B cell (primary cell): ENCODE results near the gene KLF4. TPM values are rescaled to one million over a fixed set of nuclear protein-coding genes. Genes with fewer than 3 reads are reported as not detected.

ENCODE experiments used
- ATAC-seq: fragments of 200-7000 bp; cut with Tn5 transposase; one replicate; pipeline ENCODE4 v1.10.0; 2021; ENCODE audit warnings: low read depth, mild to moderate bottlenecking, moderate number of reproducible peaks, moderate library complexity
- CTCF ChIA-PET: fragments of 350-600 bp; sonication (Branson Sonifier 250); formaldehyde crosslinking; loops from one replicate; lab custom pipeline; 2021; ENCODE audit warnings: antibody characterized with exemption, inconsistent platforms; lab: Charles Lee
- POLR2A ChIA-PET: fragments of 350-600 bp; sonication (Branson Sonifier 250); formaldehyde crosslinking; loops from one replicate; lab custom pipeline; 2021; ENCODE audit warnings: antibody characterized with exemption; lab: Charles Lee
- DNase-seq: peaks from one replicate; pipeline ENCODE4 v3.0.0; 2013
- H2AFZ ChIP-seq: 2 replicates; pipeline ENCODE4 v1.6.1; 2012; ENCODE audit warnings: mild to moderate bottlenecking, low read depth, low read length; ENCODE audit not compliant: insufficient read depth, poor library complexity, severe bottlenecking
- H3K27ac ChIP-seq, 2 donors: 1 replicate in 1 of 2; 2 replicates in 1 of 2; pipeline ENCODE4 v1.5.1; 2012 to 2013; ENCODE audit warnings: low read length in 2 of 2, mild to moderate bottlenecking in 2 of 2, moderate library complexity in 1 of 2
- H3K27me3 ChIP-seq, 4 experiments: fragments of 200-600 bp in 1 of 4; sonication (generic) in 1 of 4; replicated peaks in 1 of 4; 1 replicate in 2 of 4; 2 replicates in 2 of 4; pipeline versions ENCODE4 v1.6.1 to v1.7.0; 2013 to 2016; ENCODE audit warnings: low read length in 3 of 4, mild to moderate bottlenecking in 2 of 4, mixed read lengths in 1 of 4, moderate library complexity in 1 of 4; ENCODE audit not compliant: insufficient read depth in 4 of 4, control insufficient read depth in 3 of 4; ENCODE audit errors: control extremely low read depth in 1 of 4
- H3K36me3 ChIP-seq, 2 experiments: replicated peaks in 1 of 2; 1 replicate in 1 of 2; 2 replicates in 1 of 2; pipeline versions ENCODE4 v1.6.1 to v1.7.1; 2013; ENCODE audit warnings: low read length in 1 of 2; ENCODE audit not compliant: insufficient read depth in 2 of 2, control insufficient read depth in 1 of 2; ENCODE audit errors: control extremely low read depth in 1 of 2, extremely low read depth in 1 of 2
- H3K4me1 ChIP-seq, 2 donors: fragments of 200-600 bp in 1 of 2; sonication (generic) in 1 of 2; 1 replicate in 1 of 2; 2 replicates in 1 of 2; pipeline versions ENCODE4 v1.5.1 to v1.6.1; 2013 to 2017; ENCODE audit warnings: low read length in 2 of 2; ENCODE audit not compliant: control insufficient read depth in 2 of 2, insufficient read depth in 2 of 2
- H3K4me2 ChIP-seq: replicated peaks from 2 replicates; pipeline ENCODE3; 2012; ENCODE audit warnings: mild to moderate bottlenecking, low read depth, low read length; ENCODE audit not compliant: poor library complexity, severe bottlenecking
- H3K4me3 ChIP-seq, 5 experiments: fragments of 200-600 bp in 1 of 5; sonication (generic) in 1 of 5; 1 replicate in 3 of 5; 2 replicates in 2 of 5; pipeline versions ENCODE4 v1.5.1 to v1.7.0; 2011 to 2016; ENCODE audit warnings: low read length in 4 of 5, mild to moderate bottlenecking in 4 of 5, low read depth in 2 of 5, control low read depth in 1 of 5, moderate library complexity in 1 of 5; ENCODE audit not compliant: insufficient read depth in 1 of 5; ENCODE audit errors: control extremely low read depth in 1 of 5, extremely low read depth in 1 of 5
- H3K79me2 ChIP-seq: fragments of 200-600 bp; sonication (generic); one replicate; pipeline ENCODE4 v1.6.0; 2016; ENCODE audit warnings: low read length; ENCODE audit not compliant: control insufficient read depth, insufficient read depth
- H3K9ac ChIP-seq: fragments of 200-600 bp; sonication (generic); 2 replicates; pipeline ENCODE4 v1.6.1; 2017; ENCODE audit warnings: mild to moderate bottlenecking, low read length, moderate library complexity
- H3K9me3 ChIP-seq, 3 donors: one replicate each; pipeline versions ENCODE4 v1.6.1 to v1.7.1; 2013; ENCODE audit warnings: low read length in 2 of 3; ENCODE audit not compliant: control insufficient read depth in 2 of 3, insufficient read depth in 1 of 3; ENCODE audit errors: control extremely low read depth in 1 of 3
- H4K20me1 ChIP-seq: 2 replicates; pipeline ENCODE4 v1.6.0; 2012; ENCODE audit warnings: mild to moderate bottlenecking, low read length; ENCODE audit not compliant: insufficient read depth, control insufficient read depth, poor library complexity, severe bottlenecking
- H3K27ac Mint-ChIP-seq: one replicate; pipeline ENCODE4 v1.8.0; 2021; ENCODE audit warnings: mixed read lengths
- H3K27me3 Mint-ChIP-seq: one replicate; pipeline ENCODE4 v1.8.0; 2021; ENCODE audit warnings: mixed read lengths
- H3K4me1 Mint-ChIP-seq: one replicate; pipeline ENCODE4 v1.8.0; 2021; ENCODE audit warnings: mixed read lengths
- H3K4me3 Mint-ChIP-seq: one replicate; pipeline ENCODE4 v1.8.0; 2021; ENCODE audit warnings: mixed read lengths
- H3K9me3 Mint-ChIP-seq: one replicate; pipeline ENCODE4 v1.8.0; 2022; ENCODE audit warnings: mixed read lengths; ENCODE audit not compliant: insufficient read depth
- CTCF ChIP-seq: fragments of 200-600 bp; IDR thresholded peaks from one replicate; pipeline ENCODE4 v1.8.0; 2022; ENCODE audit warnings: antibody characterized with exemption, mild to moderate bottlenecking
- EZH2 ChIP-seq: IDR thresholded peaks from 2 replicates; pipeline ENCODE4 v1.6.1; 2012; ENCODE audit warnings: borderline replicate concordance, low read depth, mild to moderate bottlenecking, moderate library complexity, low read length; ENCODE audit not compliant: insufficient read depth, poor library complexity, severe bottlenecking
- WGBS: methylation state at CpG from one replicate; pipeline ENCODE4 v1.1.5; 2013; ENCODE audit warnings: missing lambda C conversion rate; ENCODE audit not compliant: insufficient coverage; 5-methylcytosine and 5-hydroxymethylcytosine counted together
- intact Hi-C: fragments of 100-400 bp; cut with micrococcal nuclease; formaldehyde crosslinking; loops from one replicate; pipeline ENCODE4 v1.10.0; 2022
- polyA plus RNA-seq: library from polyadenylated mRNA; depleted of rRNA; stranded (reverse); fragments of >200 nt; gene quantifications from 2 replicates; pipeline ENCODE4 v1.2.3, GENCODE V29; 2012
- total RNA-seq, 2 donors: library from RNA; stranded (reverse); fragments of 120-200 nt in 1 of 2; gene quantifications; 1 replicate in 1 of 2; 2 replicates in 1 of 2; pipeline versions ENCODE4 v1.2.3 to v1.2.4, GENCODE V29; 2013 to 2022

The KLF4 gene
- total and polyA plus RNA-seq, 2 donors (not counting 1 experiment from before 2014, with no cell fraction given) = 3.8 to 244 TPM

GRCh38 chr9:107483666-107484065 is 5.9 kb downstream of the KLF4 start:
- Histone ChIP-seq H3K4me3 (no peak overlapping the region), H3K4me2 (no peak overlapping the region), H3K79me2 (no peaks in the 10 kb centered on the region), H2AFZ (no peak overlapping the region), H4K20me1 (no peaks in the 10 kb centered on the region), H3K27me3 (peaks cover 0 to 21% (median 10%) of the 10 kb centered on the region in 4 experiments), H3K4me1 (peaks cover 12 to 18% of the 10 kb centered on the region in 2 donors), H3K9ac (no peak overlapping the region), H3K36me3 (no peaks in the 10 kb centered on the region), H3K9me3 (peaks cover 0 to 19% (median 0%) of the 10 kb centered on the region in 3 donors), H3K27ac (no peak overlapping the region)
- peaks cover 17% of the 10 kb centered on the region for H3K27me3 Mint-ChIP-seq
- H3K27ac Mint-ChIP-seq = no peak overlapping the region
- TF ChIP-seq EZH2 (no peak), CTCF (no peak)
- DNase-seq (no peak), ATAC-seq (no peak)
- POLR2A ChIA-PET = no interaction called here
- no peak overlapping the region for H3K4me3 Mint-ChIP-seq
- CTCF ChIA-PET = interaction anchor here (0.6 to 1.7 kb wide), 4 partner anchors 27 to 1470 kb away, joined by 3 to 17 read pairs (median 5); no protein-coding TSS in a partner anchor
- WGBS = no CpG with 5 or more reads among the region's 2 CpGs
- peaks cover 3% of the 10 kb centered on the region for H3K4me1 Mint-ChIP-seq
- no peaks in the 10 kb centered on the region for H3K9me3 Mint-ChIP-seq
- intact Hi-C loops = loop anchor here (5.0 kb wide), 1 partner anchor 1279 kb away; no protein-coding TSS in a partner anchor

GRCh38 chr9:107481035-107481434 is 8.5 kb downstream of the KLF4 start:
- Histone ChIP-seq H3K4me2 (no peak overlapping the region), H3K9ac (no peak overlapping the region), H3K79me2 (no peaks in the 10 kb centered on the region), H3K4me3 (no peak overlapping the region), H3K36me3 (no peaks in the 10 kb centered on the region), H3K27ac (no peak overlapping the region), H3K4me1 (no peaks in the 10 kb centered on the region), H3K9me3 (no peaks in the 10 kb centered on the region), H2AFZ (no peak overlapping the region), H3K27me3 (no peaks in the 10 kb centered on the region), H4K20me1 (no peaks in the 10 kb centered on the region)
- no peak for TF ChIP-seq EZH2
- TF ChIP-seq CTCF = no peak
- no peak for ATAC-seq
- POLR2A ChIA-PET = no interaction called here
- no peak overlapping the region for H3K4me3 Mint-ChIP-seq
- peaks cover 20% of the 10 kb centered on the region for H3K27me3 Mint-ChIP-seq
- no CpG with 5 or more reads among the region's 4 CpGs for WGBS
- H3K4me1 Mint-ChIP-seq = no peaks in the 10 kb centered on the region
- H3K9me3 Mint-ChIP-seq = no peaks in the 10 kb centered on the region
- DNase-seq = no peak
- CTCF ChIA-PET = interaction anchor here (0.5 to 2.4 kb wide), 5 partner anchors 27 to 1272 kb away, joined by 3 to 12 read pairs (median 5); no protein-coding TSS in a partner anchor
- no peak overlapping the region for H3K27ac Mint-ChIP-seq
- intact Hi-C loops = loop anchor here (5.0 kb wide), 1 partner anchor 1281 kb away; no protein-coding TSS in a partner anchor
